K562 (cell line): ENCODE results near the gene SDCBP2. TPM values are rescaled to one million over a fixed set of nuclear protein-coding genes. Genes with fewer than 3 reads are reported as not detected.

Experiments
- ATAC-seq: fragments of 200-7000 bp; cut with Tn5 transposase; 3 replicates; pipeline ENCODE4 v1.9.1; 2020; ENCODE audit warnings: moderate library complexity
- BruUV-seq: library from RNA; stranded (reverse); fragments of 400-500 nt; replicated peaks from 2 replicates; lab custom pipeline; 2021; lab: Mats Ljungman, UMichigan
- CTCF ChIA-PET: fragments of 300-600 bp; formaldehyde crosslinking; extraction: SDS; loops from one replicate; lab custom pipeline; 2021; ENCODE audit warnings: low intra/inter-chr PET ratio; lab: Yijun Ruan, JAX
- POLR2A ChIA-PET: fragments of 300-600, 350-650 bp; sonication (Branson Sonifier 250); formaldehyde crosslinking; extraction: SDS; loops from one replicate; lab custom pipeline; 2021; ENCODE audit warnings: antibody characterized with exemption, inconsistent platforms; lab: Yijun Ruan, JAX
- DNase-seq, 4 experiments: peaks; one replicate each; pipeline versions ENCODE4 v3.0.0 to v3.0.0-alpha.2; 2011 to 2018; ENCODE audit warnings: low spot score in 3 of 4, mixed read lengths in 3 of 4; ENCODE audit errors: extremely low read depth in 1 of 4
- FAIRE-seq: peaks from 2 replicates; lab custom pipeline; 2011; peaks lifted over from hg19 to GRCh38; lab: Jason Lieb, UNC
- H2AFZ ChIP-seq: 2 replicates; pipeline ENCODE4 v1.6.0; 2011; ENCODE audit warnings: low read depth, low read length, control low read depth, inconsistent platforms
- H3K27ac ChIP-seq: fragments of 200-600 bp; 3 replicates; pipeline ENCODE4 v1.8.0; 2011; ENCODE audit warnings: low read depth, mild to moderate bottlenecking, control low read depth, inconsistent platforms, low read length, moderate library complexity, mixed read lengths; ENCODE audit errors: extremely low read depth
- H3K27me3 ChIP-seq, 2 experiments: fragments of 300-600 bp in 1 of 2; 2 replicates in 1 of 2; 3 replicates in 1 of 2; pipeline versions ENCODE4 v1.6.0 to v1.8.0; 2011; ENCODE audit warnings: inconsistent platforms in 2 of 2, low read length in 2 of 2, mild to moderate bottlenecking in 1 of 2, mixed read lengths in 1 of 2, moderate library complexity in 1 of 2; ENCODE audit not compliant: control insufficient read depth in 2 of 2, insufficient read depth in 2 of 2
- H3K36me3 ChIP-seq: fragments of 300-600 bp; 3 replicates; pipeline ENCODE4 v1.8.0; 2011; ENCODE audit warnings: mild to moderate bottlenecking, low read length, inconsistent platforms; ENCODE audit not compliant: control insufficient read depth, insufficient read depth
- H3K4me1 ChIP-seq, 2 experiments: fragments of 200-600 bp in 1 of 2; replicated peaks in 1 of 2; 2 replicates in 1 of 2; 3 replicates in 1 of 2; pipeline versions ENCODE4 v1.5.1 to v1.8.0; 2011; ENCODE audit warnings: inconsistent platforms in 2 of 2, low read length in 2 of 2, mild to moderate bottlenecking in 1 of 2, mixed read lengths in 1 of 2, moderate library complexity in 1 of 2; ENCODE audit not compliant: control insufficient read depth in 2 of 2, insufficient read depth in 2 of 2
- H3K4me2 ChIP-seq: 2 replicates; pipeline ENCODE4 v1.6.1; 2011; ENCODE audit warnings: low read length, control low read depth, inconsistent platforms, mixed read lengths; ENCODE audit not compliant: insufficient read depth
- H3K4me3 ChIP-seq: fragments of 200-600 bp; sonication (generic), shearing (Covaris generic); 2 replicates; pipeline ENCODE4 v1.5.1; 2016; ENCODE audit warnings: control low read depth, inconsistent platforms
- H3K79me2 ChIP-seq: fragments of 200-600 bp; 3 replicates; pipeline ENCODE4 v1.8.0; 2011; ENCODE audit warnings: low read length, inconsistent platforms; ENCODE audit not compliant: control insufficient read depth, insufficient read depth
- H3K9ac ChIP-seq, 2 experiments: 2 replicates each; pipeline versions ENCODE4 v1.6.0 to v1.6.1; 2011; ENCODE audit warnings: low read depth in 2 of 2, low read length in 2 of 2, control low read depth in 1 of 2, inconsistent platforms in 1 of 2, mild to moderate bottlenecking in 1 of 2, mixed read lengths in 1 of 2; ENCODE audit not compliant: insufficient read depth in 1 of 2
- H3K9me1 ChIP-seq: one replicate; pipeline ENCODE4 v1.6.0; 2011; ENCODE audit warnings: inconsistent platforms, mild to moderate bottlenecking, low read length, moderate library complexity; ENCODE audit not compliant: control insufficient read depth, insufficient read depth
- H3K9me3 ChIP-seq: replicated peaks from 2 replicates; pipeline ENCODE4 v1.5.1; 2011; ENCODE audit warnings: low read depth, low read length, inconsistent platforms; ENCODE audit not compliant: control insufficient read depth, insufficient read depth
- H4K20me1 ChIP-seq: replicated peaks from 2 replicates; pipeline ENCODE4 v1.6.1; 2011; ENCODE audit warnings: low read length, inconsistent platforms, mixed read lengths; ENCODE audit not compliant: control insufficient read depth, insufficient read depth
- ARHGAP35 ChIP-seq: fragments of 450-650 bp; IDR thresholded peaks from 2 replicates; pipeline ENCODE4 v1.6.1; 2018; ENCODE audit not compliant: partially characterized antibody
- BDP1 ChIP-seq: IDR thresholded peaks from 3 replicates; pipeline ENCODE4 v1.6.1; 2011; ENCODE audit not compliant: insufficient read length, insufficient read depth
- EP300 ChIP-seq: IDR thresholded peaks from 2 replicates; pipeline ENCODE4 v1.6.1; 2012; ENCODE audit warnings: low read length, improper control_type of control experiment
- NFE2L1 ChIP-seq: fragments of 450-650 bp; IDR thresholded peaks from 2 replicates; pipeline ENCODE4 v1.6.1; 2016; ENCODE audit warnings: missing genetic modification characterization, low read depth, mild to moderate bottlenecking, missing compliant biosample characterization, moderate library complexity, borderline replicate concordance
- PREB ChIP-seq: sonication (generic); formaldehyde crosslinking; IDR thresholded peaks from 2 replicates; pipeline ENCODE4 v1.8.1; 2023; ENCODE audit warnings: mild to moderate bottlenecking, missing genetic modification reagents
- TEAD1 ChIP-seq, 2 experiments: fragments of 450-650 bp in 1 of 2; sonication (generic) in 1 of 2; formaldehyde crosslinking; IDR thresholded peaks; 2 replicates each; pipeline versions ENCODE4 v1.4.0 to v1.8.0; 2020 to 2022; ENCODE audit warnings: mild to moderate bottlenecking in 2 of 2, missing genetic modification reagents in 1 of 2
- ZKSCAN8 ChIP-seq: fragments of 200-800 bp; sonication (Bioruptor generic); IDR thresholded peaks from 2 replicates; pipeline ENCODE4 v1.6.1; 2016; ENCODE audit warnings: missing genetic modification characterization, missing compliant biosample characterization
- ZNF76 ChIP-seq: fragments of 250-450 bp; sonication (Bioruptor Pico); IDR thresholded peaks from 2 replicates; pipeline ENCODE4 v1.4.0; 2020; ENCODE audit warnings: mild to moderate bottlenecking, moderate library complexity, borderline replicate concordance
- WGBS: fragments of 100-300 bp; shearing (Covaris generic); methylation state at CpG from one replicate; pipeline ENCODE4 v1.1.6; 2016; ENCODE audit warnings: low coverage, mixed read lengths; ENCODE audit not compliant: insufficient coverage; ENCODE audit errors: missing lambda C conversion rate; 5-methylcytosine and 5-hydroxymethylcytosine counted together
- in situ Hi-C: fragments of 300-500 bp; cut with MboI; formaldehyde crosslinking; loops from 4 replicates; pipeline ENCODE4 v1.15.0; 2018; ENCODE audit warnings: inconsistent platforms, mixed read lengths
- intact Hi-C: fragments of 100-400 bp; cut with micrococcal nuclease; formaldehyde crosslinking; loops from 2 replicates; pipeline ENCODE4 v1.14.2; 2022
- polyA plus RNA-seq, 8 experiments: library from polyadenylated mRNA; depleted of rRNA in 4 of 8; stranded (reverse) in 5 of 8; unstranded in 3 of 8; fragments of >200 nt; fragmentation: Nextera tagmentation in 2 of 8; fragmentation: Illumina TruSeq in 1 of 8; extraction: Ambion mirVana in 2 of 8; extraction: Trizol in 1 of 8; gene quantifications; 2 replicates each; pipeline versions ENCODE4 v1.2.1 to v1.2.3, GENCODE V29; 2011 to 2014; ENCODE audit warnings: inconsistent platforms in 1 of 8, missing spikeins in 1 of 8
- total RNA-seq, 7 experiments: library from RNA; depleted of rRNA in 6 of 7; stranded (reverse); fragments of >200 nt in 6 of 7; fragmentation: Illumina TruSeq in 2 of 7; extraction: Trizol in 2 of 7; gene quantifications; 2 replicates each; pipeline versions ENCODE4 v1.2.1 to v1.2.3, GENCODE V29; 2011 to 2021; ENCODE audit warnings: low replicate concordance in 1 of 7

SDCBP2 gene
- total and polyA plus RNA-seq, 9 of the 15 experiments (the other 6 are each of a cell fraction or from before 2014, with no cell fraction given) = 0.06 to 1.2 (median 0.80) TPM

- TF ChIP-seq ZNF76 (CRISPR knock-in tag) (no peak), ZKSCAN8 (CRISPR knock-in tag) (no peak), NFE2L1 (tag) (no peak), PREB (CRISPR knock-in tag) (no peak), BDP1 (no peak)
These were observed 25.0 kb upstream of the SDCBP2 start (continued) for GRCh38 chr20:1353956-1354355.

GRCh38 chr20:1346315-1346969 is 17.5 kb upstream of the SDCBP2 start:
- Histone ChIP-seq H3K36me3 (no peaks in the 10 kb centered on the region), H3K27me3 (no peaks in the 10 kb centered on the region), H3K4me2 (no peak overlapping the region), H4K20me1 (peaks cover 5% of the 10 kb centered on the region; the same call in 1 of the 2 replicates), H3K9ac (no peak overlapping the region), H2AFZ (no peak overlapping the region), H3K4me3 (no peak overlapping the region), H3K4me1 (no peaks in the 10 kb centered on the region), H3K9me3 (no peaks in the 10 kb centered on the region), H3K79me2 (no peaks in the 10 kb centered on the region), H3K27ac (no peak overlapping the region), H3K9me1 (no peaks in the 10 kb centered on the region)
- ATAC-seq (no peak), FAIRE-seq (no peak), DNase-seq (no peak)
- CTCF ChIA-PET = no interaction called here
- 50% methylated on average over 2 of the region's 2 CpGs for WGBS
- TF ChIP-seq ARHGAP35 (no peak), EP300 (no peak), TEAD1 (CRISPR knock-in tag; IDR thresholded peaks at IDR 0.05) (no peak)
- POLR2A ChIA-PET = no interaction called here
- intact Hi-C loops = no loop called here
- BruUV-seq = no TSS peak
- in situ Hi-C loops = no loop called here
